Fibroblast of lung (primary cell): ENCODE measurements around the gene ASPRV1. TPM values are rescaled to one million over a fixed set of nuclear protein-coding genes. Genes with fewer than 3 reads are reported as not detected.

ENCODE experiments used
- DNase-seq, 2 donors: peaks; one replicate each; pipeline versions ENCODE4 v3.0.0 to v3.0.0-alpha.2; 2010; ENCODE audit warnings: low read depth in 2 of 2
- H2AFZ ChIP-seq: 2 replicates; pipeline ENCODE4 v1.5.1; 2012; ENCODE audit warnings: low read length, control low read depth, inconsistent platforms
- H3K27ac ChIP-seq: 2 replicates; pipeline ENCODE4 v1.5.1; 2011; ENCODE audit warnings: low read length, control low read depth; ENCODE audit not compliant: insufficient read depth
- H3K27me3 ChIP-seq: 2 replicates; pipeline ENCODE4 v1.5.1; 2011; ENCODE audit warnings: mild to moderate bottlenecking, low read length; ENCODE audit not compliant: control insufficient read depth, insufficient read depth
- H3K36me3 ChIP-seq: 2 replicates; pipeline ENCODE4 v1.5.1; 2011; ENCODE audit warnings: low read length; ENCODE audit not compliant: control insufficient read depth, insufficient read depth
- H3K4me1 ChIP-seq: 2 replicates; pipeline ENCODE4 v1.5.1; 2011; ENCODE audit warnings: low read length; ENCODE audit not compliant: control insufficient read depth, insufficient read depth; ENCODE audit errors: extremely low read depth
- H3K4me2 ChIP-seq: 2 replicates; pipeline ENCODE4 v1.5.1; 2011; ENCODE audit warnings: low read length, control low read depth; ENCODE audit not compliant: insufficient read depth; ENCODE audit errors: extremely low read depth
- H3K4me3 ChIP-seq, 4 experiments: fragments of 200-600 bp in 1 of 4; sonication (generic) in 1 of 4; replicated peaks in 1 of 4; 2 replicates each; pipeline ENCODE4 v1.5.1; 2011 to 2016; ENCODE audit warnings: low read length in 4 of 4, low read depth in 3 of 4, mild to moderate bottlenecking in 3 of 4, control low read depth in 2 of 4, inconsistent platforms in 1 of 4, mixed read lengths in 1 of 4; ENCODE audit not compliant: insufficient read depth in 1 of 4; ENCODE audit errors: control extremely low read depth in 1 of 4
- H3K79me2 ChIP-seq: 2 replicates; pipeline ENCODE4 v1.5.1; 2012; ENCODE audit warnings: mild to moderate bottlenecking, low read length, inconsistent platforms; ENCODE audit not compliant: control insufficient read depth, insufficient read depth
- H3K9ac ChIP-seq: 2 replicates; pipeline ENCODE4 v1.5.1; 2011; ENCODE audit warnings: mild to moderate bottlenecking, low read length, control low read depth; ENCODE audit not compliant: insufficient read depth
- H3K9me3 ChIP-seq: 2 replicates; pipeline ENCODE4 v1.5.1; 2012; ENCODE audit warnings: low read depth, low read length; ENCODE audit not compliant: control insufficient read depth, insufficient read depth
- H4K20me1 ChIP-seq: 2 replicates; pipeline ENCODE4 v1.5.1; 2011; ENCODE audit warnings: low read length; ENCODE audit not compliant: control insufficient read depth, insufficient read depth; ENCODE audit errors: extremely low read depth
- EZH2 ChIP-seq: IDR thresholded peaks from 2 replicates; pipeline ENCODE4 v1.5.1; 2012; ENCODE audit warnings: low read length, control low read depth, mild to moderate bottlenecking; ENCODE audit errors: missing control alignments
- polyA plus RNA-seq, 2 donors: library from polyadenylated mRNA; depleted of rRNA in 1 of 2; stranded (reverse) in 1 of 2; unstranded in 1 of 2; fragments of >200 nt; gene quantifications; 2 replicates each; pipeline ENCODE4 v1.2.1, GENCODE V29; 2011 to 2012; ENCODE audit warnings: missing spikeins in 1 of 2
- total RNA-seq: library from RNA; depleted of rRNA; stranded (reverse); fragments of >200 nt; gene quantifications from 2 replicates; pipeline ENCODE4 v1.2.1, GENCODE V29; 2014
- TF ChIP-seq, protein P1 (sequence below), 2 donors: IDR thresholded peaks in 1 of 2; conservative IDR thresholded peaks in 1 of 2; 1 replicate in 1 of 2; 2 replicates in 1 of 2; pipeline ENCODE4 v1.5.1; 2011 to 2012; ENCODE audit warnings: low read length in 2 of 2, control low read depth in 1 of 2, inconsistent platforms in 1 of 2, low read depth in 1 of 2, mild to moderate bottlenecking in 1 of 2

ASPRV1 gene
- total and polyA plus RNA-seq, 2 donors (not counting 1 experiment from before 2014, with no cell fraction given) = 0.08 to 0.33 TPM

GRCh38 chr2:69977906-69978482 lies 16.6 kb upstream of the ASPRV1 start:
- H3K9me3 ChIP-seq = no peaks in the 10 kb centered on the region
- no peak for DNase-seq
- H3K4me2 ChIP-seq = no peak overlapping the region
- H3K27me3 ChIP-seq = no peaks in the 10 kb centered on the region
- TF ChIP-seq, protein P1, sequence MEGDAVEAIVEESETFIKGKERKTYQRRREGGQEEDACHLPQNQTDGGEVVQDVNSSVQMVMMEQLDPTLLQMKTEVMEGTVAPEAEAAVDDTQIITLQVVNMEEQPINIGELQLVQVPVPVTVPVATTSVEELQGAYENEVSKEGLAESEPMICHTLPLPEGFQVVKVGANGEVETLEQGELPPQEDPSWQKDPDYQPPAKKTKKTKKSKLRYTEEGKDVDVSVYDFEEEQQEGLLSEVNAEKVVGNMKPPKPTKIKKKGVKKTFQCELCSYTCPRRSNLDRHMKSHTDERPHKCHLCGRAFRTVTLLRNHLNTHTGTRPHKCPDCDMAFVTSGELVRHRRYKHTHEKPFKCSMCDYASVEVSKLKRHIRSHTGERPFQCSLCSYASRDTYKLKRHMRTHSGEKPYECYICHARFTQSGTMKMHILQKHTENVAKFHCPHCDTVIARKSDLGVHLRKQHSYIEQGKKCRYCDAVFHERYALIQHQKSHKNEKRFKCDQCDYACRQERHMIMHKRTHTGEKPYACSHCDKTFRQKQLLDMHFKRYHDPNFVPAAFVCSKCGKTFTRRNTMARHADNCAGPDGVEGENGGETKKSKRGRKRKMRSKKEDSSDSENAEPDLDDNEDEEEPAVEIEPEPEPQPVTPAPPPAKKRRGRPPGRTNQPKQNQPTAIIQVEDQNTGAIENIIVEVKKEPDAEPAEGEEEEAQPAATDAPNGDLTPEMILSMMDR (conservative IDR thresholded peaks at IDR 0.05 in 1 of 2, IDR thresholded peaks at IDR 0.05 in 1 of 2; ENCODE audit: low read depth in 1 of 2, low read length in 2 of 2) = no peak
- no peak for TF ChIP-seq EZH2
- H4K20me1 ChIP-seq = no peaks in the 10 kb centered on the region
- no peaks in the 10 kb centered on the region for H3K79me2 ChIP-seq
- H3K9ac ChIP-seq = no peak overlapping the region
- no peak overlapping the region for H3K4me3 ChIP-seq
- H3K27ac ChIP-seq = no peak overlapping the region
- no peak overlapping the region for H2AFZ ChIP-seq
- no peaks in the 10 kb centered on the region for H3K36me3 ChIP-seq
- no peaks in the 10 kb centered on the region for H3K4me1 ChIP-seq

DNA sequence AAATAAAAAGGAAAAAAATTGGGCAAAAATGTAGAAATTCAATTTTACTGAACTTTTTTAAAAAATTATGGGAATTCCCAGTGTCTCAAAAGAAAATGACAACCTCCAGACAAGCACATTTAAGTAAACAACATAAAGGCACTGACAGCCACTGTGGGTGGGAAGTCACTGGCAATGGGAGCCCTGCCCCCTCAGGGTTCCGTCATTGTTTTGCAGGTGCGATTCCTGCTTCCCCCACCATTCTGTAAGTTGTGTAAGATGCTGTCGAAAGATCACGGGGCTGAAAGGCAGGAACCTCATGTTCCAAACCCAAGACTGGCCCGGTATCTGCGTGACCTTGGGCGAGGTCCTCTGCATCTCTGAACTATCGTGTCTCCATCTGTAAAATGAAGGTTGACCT lies 15.8 kb upstream of the ASPRV1 start:
- H3K79me2 ChIP-seq = no peaks in the 10 kb centered on the region
- no peak overlapping the region for H3K4me3 ChIP-seq
- TF ChIP-seq EZH2 = no peak
- TF ChIP-seq, protein P1 (conservative IDR thresholded peaks at IDR 0.05 in 1 of 2, IDR thresholded peaks at IDR 0.05 in 1 of 2; ENCODE audit: low read depth in 1 of 2, low read length in 2 of 2) = no peak
- no peaks in the 10 kb centered on the region for H3K27me3 ChIP-seq
- H3K27ac ChIP-seq = no peak overlapping the region
- H3K4me2 ChIP-seq = no peak overlapping the region
- H2AFZ ChIP-seq = no peak overlapping the region
- no peak overlapping the region for H3K9ac ChIP-seq
- no peaks in the 10 kb centered on the region for H3K4me1 ChIP-seq
- no peak for DNase-seq
- no peaks in the 10 kb centered on the region for H3K9me3 ChIP-seq
- H4K20me1 ChIP-seq = no peaks in the 10 kb centered on the region
- no peaks in the 10 kb centered on the region for H3K36me3 ChIP-seq

DNA sequence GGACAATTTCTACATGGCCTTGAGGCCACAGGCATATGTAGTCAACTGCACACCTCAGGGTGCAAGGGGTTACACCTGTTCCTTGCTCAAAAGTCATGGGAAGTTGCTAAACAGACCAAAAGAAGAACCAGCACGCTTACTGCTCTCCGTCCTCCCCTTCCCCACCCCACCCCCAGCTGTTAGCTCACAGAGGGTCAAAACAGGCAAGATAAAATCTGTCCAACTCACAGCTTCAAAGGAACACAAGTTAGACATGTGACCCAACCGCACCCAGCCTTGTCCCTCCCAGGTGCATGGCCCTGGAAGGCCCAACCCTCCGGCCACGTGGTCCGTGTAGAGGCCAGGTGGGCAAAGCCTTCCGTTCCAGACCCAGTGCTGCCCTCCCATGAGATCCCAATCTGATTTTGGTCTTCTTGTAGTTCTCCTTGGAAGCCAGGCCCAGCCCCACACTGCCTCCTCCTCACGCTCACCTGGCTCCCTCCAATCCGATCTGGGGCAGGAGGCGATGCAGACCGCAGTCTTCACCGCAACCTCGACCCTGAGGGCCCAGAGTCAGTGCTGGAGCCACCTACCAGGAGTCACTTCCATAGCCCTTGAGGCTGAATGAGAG lies 14.5 kb upstream of the ASPRV1 start:
- no peaks in the 10 kb centered on the region for H3K4me1 ChIP-seq
- no peaks in the 10 kb centered on the region for H3K36me3 ChIP-seq
- no peak overlapping the region for H3K4me2 ChIP-seq
- H3K9ac ChIP-seq = no peak overlapping the region
- H3K4me3 ChIP-seq = no peak overlapping the region
- no peaks in the 10 kb centered on the region for H3K27me3 ChIP-seq
- H3K79me2 ChIP-seq = no peaks in the 10 kb centered on the region
- H2AFZ ChIP-seq = no peak overlapping the region
- no peak overlapping the region for H3K27ac ChIP-seq
- H3K9me3 ChIP-seq = no peaks in the 10 kb centered on the region
- TF ChIP-seq, protein P1 (conservative IDR thresholded peaks at IDR 0.05 in 1 of 2, IDR thresholded peaks at IDR 0.05 in 1 of 2; ENCODE audit: low read depth in 1 of 2, low read length in 2 of 2) = no peak
- TF ChIP-seq EZH2 = no peak
- no peak for DNase-seq
- H4K20me1 ChIP-seq = no peaks in the 10 kb centered on the region
